Kidney capillary endothelial cell (primary cell): ENCODE results near the gene RTBDN.

Experiments
- DNase-seq: peaks from one replicate; pipeline ENCODE4 v3.0.0-alpha.2; 2018; ENCODE audit warnings: low spot score

RTBDN gene

DNA sequence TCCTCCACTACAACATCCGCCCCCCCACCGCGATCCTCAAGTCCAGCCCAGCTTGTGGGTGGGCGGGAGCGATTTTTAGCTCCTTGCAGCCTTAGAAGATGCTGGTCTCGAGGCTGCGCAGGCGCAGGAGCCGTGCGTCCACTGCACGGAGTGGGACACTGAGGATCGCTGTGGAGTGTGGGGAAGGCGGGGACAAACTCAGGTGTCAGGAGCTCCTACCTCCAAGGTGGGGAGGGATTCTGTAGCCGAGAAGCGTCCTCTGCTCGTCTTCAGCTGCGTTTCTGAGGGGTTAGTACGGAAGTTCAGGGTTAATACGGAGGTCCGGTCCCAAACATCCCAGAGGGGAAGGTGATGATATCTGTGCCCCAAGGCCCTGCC is at the start of gene RTBDN:
TSS of gene RTBDN (minus strand) at position 14 of the 378 bp plus-strand sequence. CDS start 4,600 bp downstream, outside the sequence.
- no peak for DNase-seq

DNA sequence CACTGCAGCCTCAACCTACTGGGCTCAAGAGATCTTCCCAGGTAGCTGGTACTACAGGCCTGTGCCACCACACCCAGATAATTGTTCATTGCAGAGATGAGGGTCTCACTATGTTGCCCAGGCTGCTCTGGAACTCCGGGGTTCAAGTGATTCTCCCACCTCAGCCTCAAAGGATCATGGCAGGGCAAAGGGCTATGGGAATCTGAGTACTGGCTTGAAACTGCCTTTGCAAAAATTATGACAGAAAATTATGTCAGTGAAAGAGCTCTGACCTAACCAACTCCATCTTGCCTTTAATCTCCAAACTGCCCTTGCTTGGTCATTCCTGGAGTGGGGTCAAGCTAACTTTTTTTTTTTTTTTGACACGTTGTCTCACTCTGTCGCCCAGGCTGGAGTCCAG is 48.2 kb upstream of the RTBDN start:
- DNase-seq = no peak

DNA sequence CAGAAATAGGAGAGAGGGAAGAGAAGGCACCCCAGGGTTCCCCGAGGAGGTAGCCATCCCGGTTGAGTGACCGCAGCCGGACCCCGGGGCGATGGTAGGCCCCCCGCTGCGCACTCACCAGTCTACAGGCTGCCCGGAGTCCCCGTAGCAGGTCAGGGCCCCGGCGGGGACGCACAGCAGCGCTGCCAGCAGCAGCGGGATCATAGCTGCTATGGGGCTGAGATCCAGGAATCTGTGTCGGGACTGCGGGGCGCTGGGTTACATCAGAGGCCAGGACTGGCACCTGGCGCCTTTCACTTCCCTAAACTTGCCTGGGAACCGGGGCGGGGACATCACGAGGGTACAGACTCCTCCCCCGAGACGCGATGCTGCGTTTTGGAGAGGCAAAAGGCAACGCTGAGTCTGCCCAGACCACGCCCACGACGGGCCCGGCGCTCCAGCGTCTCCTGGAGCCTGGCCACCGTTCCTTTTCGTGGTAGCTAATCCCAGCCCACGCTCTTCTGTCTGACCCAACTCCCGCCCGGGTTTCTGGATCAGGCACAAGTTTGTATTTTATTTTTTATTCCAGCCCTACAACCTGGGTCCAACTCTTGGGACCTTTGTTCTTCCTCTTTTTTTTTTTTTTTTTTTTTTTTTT is 46.9 kb upstream of the RTBDN start, which contains the start of gene DNASE2:
TSS of gene DNASE2 (minus strand) at position 278 of the 637 bp plus-strand sequence. CDS start at position 204, 74 bp downstream.
- DNase-seq = peak; percentile 42

DNA sequence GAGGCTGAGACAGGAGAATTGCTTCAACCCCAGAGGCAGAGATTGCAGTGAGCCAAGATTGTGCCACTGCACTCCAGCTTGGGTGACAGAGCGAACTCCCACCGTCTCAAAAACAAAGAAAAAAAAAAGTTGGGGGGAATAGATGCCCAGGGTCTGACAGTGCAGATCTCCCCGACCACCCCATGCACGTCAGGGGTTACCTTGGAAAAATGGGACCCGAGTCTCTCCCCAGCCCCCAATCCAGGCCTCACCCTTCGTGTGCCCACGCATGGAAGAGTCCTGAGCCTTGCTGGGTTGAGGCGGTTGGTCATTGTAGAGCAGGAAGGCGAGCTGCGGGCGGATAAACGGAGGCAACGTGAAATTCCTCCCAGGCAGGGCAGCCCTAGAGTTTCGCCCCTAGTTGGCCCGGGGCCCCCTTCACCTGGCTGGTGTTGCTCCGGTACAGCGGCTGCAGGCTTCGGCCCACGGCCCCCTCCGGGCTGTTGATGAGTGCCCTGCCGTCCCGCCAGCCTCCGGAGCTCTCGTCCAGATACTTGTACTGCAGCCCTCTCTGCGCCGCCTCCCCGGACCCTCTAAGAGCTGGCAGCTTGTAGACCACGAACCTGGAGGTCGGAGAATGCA is 46.3 kb upstream of the RTBDN start:
- no peak for DNase-seq

DNA sequence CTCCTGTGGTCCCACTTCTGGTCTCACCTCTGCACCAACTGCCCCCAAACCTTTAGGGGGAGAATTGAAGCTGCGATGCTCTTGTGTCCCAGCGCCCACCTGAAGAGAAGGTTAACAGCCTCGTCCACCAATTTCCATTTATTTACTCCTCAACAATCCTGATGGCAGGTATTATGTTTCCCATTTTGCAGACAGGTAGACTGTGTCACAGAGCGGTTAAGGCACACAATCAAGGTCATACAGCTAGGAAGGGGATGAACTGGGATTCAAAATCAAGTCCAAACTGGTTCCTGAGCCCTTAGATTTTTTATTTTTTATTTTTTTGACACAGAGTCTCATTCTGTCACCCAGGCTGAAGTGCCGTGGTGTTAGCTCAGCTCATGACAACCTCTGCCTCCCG is 40.7 kb upstream of the RTBDN start:
- DNase-seq = no peak

DNA sequence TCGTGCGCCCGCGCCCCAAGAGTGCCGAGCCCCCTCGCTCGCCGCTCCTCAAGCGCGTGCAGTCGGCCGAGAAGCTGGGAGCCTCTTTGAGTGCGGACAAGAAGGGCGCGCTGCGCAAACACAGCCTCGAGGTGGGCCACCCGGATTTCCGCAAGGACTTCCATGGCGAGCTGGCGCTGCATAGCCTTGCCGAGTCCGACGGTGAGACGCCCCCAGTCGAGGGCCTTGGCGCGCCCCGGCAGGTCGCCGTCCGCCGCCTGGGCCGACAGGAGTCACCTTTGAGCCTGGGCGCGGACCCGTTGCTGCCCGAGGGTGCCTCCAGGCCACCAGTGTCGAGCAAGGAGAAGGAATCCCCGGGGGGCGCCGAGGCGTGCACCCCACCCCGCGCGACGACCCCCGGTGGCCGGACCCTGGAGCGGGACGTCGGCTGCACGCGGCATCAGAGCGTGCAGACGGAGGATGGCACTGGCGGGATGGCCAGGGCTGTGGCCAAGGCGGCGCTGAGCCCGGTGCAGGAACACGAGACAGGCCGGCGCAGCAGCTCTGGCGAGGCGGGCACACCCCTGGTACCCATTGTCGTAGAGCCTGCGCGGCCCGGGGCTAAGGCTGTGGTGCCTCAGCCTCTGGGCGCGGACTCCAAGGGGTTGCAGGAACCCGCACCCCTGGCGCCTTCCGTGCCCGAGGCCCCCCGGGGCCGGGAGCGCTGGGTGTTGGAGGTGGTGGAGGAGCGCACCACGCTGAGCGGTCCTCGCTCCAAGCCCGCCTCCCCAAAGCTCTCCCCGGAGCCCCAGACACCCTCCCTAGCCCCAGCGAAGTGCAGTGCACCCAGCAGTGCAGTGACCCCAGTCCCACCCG is 39.7 kb upstream of the RTBDN start:
- DNase-seq = no peak

DNA sequence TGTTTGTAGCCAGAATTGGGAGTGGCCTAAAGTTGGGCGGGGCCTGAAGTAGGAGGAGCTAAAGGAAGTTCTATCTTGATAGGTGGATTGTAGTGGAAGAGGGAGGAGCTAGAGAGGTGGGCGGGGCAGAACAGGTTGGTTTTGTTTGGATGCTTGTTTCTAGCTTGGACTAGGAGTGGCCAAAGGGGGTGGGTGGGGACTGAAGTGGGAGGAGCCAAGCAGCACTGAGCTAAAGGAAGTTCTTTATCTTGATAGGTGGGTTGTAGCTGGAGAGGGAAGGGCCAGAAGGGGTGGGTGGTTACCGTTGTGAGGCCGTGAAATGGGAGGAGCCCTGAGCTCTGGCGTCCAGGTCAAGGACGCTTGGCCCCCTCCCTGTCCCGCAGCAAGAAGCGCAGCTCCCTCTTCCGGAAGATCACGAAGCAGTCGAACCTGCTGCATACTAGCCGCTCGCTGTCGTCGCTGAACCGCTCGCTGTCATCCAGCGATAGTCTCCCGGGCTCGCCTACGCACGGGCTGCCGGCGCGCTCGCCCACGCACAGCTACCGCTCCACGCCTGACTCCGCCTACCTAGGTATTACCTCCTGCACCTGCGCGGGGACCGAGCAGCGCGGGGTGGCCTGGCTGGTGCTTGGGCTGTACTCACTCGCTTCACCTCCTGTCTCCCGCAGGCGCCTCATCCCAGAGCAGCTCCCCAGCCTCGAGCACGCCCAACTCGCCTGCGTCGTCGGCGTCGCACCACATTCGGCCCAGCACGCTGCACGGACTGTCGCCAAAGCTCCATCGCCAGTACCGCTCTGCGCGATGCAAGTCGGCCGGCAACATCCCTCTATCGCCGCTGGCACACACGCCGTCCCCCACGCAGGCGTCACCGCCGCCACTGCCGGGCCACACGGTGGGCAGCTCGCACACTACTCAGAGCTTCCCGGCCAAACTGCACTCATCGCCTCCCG is 38.8 kb upstream of the RTBDN start:
- DNase-seq = peak; percentile 38

DNA sequence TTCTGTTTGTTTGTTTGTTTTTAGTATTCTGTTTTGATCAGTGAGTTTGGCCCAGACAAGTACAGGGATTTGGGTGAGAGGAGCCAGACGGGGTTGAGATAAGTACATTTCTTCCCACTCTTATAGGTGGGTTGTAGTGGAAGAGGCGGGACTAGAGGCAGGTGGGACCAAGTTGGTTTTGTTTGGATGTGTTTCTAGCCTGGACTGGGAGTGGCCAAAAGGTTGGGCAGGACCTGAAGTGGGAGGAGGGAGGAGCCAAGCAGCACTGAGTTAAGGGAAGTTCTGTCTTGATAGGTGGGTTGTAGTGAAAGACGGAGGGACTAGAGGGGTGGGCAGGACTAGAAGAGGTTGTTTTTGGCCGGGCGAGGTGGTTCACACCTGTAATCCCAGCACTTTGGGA is 37.9 kb upstream of the RTBDN start:
- DNase-seq = no peak

DNA sequence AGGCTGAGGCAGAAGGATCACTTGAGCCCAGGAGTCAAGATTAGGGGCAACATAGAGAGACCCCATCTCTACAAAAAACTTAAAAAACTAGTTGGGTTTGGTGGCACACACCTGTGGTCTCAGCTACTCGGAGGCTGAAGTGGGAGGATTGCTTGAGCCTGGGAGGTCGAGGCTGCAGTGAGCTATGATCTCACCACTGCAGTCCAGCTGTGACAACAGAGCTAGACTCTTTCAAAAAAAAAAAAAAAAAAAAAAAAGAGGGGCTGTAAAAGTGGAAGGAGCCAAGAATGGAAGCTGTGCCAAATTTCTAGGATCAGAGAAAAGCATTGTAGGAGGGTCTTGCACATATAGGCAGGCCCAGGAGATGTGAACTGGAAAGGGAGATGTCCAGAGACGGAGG is 37.3 kb upstream of the RTBDN start:
- no peak for DNase-seq

DNA sequence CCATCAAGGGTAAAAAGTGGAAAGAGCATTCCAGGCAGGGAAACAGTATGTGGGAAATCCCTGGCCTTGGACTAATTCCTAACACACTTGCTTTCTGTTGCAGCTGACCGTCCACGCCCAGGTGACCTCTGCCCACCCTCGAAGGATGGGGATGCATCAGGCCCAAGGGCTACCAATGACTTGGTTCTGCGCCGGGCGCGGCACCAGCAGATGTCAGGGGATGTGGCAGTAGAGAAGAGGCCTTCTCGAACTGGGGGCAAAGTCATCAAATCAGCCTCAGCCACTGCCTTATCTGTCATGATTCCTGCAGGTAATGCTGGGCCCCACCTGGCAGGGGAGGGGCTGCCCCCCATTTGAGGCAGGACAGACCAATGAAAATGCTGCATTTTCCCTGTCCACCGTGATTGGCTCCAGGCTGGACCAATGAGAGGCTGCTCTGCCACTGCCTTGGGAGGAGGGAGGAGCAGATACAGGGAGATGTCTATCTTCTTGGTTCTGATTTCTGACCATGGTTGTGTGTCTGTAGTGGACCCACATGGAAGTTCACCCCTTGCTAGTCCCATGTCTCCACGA is 34.2 kb upstream of the RTBDN start:
- DNase-seq = no peak

DNA sequence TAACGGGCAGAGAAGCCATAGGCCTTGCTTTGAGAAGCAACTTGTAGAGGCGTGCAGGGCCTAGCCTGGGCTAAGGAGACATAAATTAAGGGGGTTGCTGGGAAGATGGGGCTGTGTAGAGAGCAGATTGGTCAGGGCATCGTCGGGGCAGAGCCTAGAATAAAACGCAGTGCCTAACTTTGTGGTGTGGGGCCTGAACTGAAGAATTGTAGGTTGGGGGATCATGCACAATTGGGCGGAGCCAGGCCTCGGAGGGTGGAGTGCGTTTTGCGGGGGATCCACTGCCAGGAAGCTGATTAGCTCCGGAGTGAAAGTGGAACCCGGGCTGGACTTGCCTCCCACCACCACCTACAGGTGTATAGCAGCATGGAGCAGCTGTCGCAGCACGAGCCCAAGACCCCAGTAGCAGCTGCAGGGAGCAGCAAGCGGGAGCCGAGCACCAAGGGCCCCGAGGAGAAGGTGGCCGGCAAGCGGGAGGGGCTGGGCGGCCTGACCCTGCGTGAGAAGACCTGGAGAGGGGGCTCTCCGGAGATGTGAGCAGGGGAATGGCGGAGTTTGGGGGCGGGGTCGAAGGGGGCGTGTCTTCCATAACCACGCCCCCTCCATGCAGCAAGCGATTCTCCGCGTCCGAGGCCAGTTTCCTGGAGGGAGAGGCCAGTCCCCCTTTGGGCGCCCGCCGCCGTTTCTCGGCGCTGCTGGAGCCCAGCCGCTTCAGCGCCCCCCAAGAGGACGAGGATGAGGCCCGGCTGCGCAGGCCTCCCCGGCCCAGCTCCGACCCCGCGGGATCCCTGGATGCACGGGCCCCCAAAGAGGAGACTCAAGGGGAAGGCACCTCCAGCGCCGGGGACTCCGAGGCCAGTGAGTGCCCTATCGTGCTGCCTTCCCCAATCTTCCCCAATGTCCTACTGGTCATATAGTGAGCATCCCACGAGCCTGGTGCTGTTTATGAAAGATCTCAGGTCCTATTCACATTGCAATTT is 33.0 kb upstream of the RTBDN start:
- DNase-seq = peak; percentile 41

DNA sequence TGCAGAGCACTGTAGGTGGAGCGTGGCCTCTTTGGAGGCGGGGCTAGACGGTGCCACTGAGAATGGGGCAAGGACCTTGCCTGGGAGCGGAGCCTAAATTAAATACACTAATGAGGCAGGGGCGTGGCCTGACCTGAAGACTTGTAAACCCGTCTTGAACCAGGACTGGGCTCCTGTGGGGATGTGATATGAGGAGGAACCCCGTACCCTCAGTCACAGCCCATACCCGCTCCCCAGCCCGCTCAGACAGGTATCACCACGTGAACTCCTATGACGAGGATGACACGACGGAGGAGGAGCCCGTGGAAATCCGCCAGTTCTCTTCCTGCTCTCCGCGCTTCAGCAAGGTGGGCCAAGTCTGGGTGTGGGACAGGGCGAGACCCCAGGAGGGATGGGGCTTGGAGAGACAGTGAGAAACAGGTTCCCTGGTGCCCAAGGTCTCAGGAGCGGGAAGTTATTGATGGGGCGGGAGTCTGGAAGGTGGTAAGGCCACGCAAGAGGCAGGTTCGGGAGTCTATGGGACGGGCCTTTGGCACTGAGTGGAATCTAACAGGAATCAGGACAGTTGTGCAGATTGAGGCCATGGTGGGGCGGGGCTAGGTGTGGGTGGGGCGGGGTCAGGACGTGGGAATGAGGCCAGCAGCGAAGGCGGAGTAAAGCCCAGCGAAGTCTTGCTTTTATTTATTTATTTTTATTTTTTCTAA is 32.2 kb upstream of the RTBDN start:
- DNase-seq = no peak

DNA sequence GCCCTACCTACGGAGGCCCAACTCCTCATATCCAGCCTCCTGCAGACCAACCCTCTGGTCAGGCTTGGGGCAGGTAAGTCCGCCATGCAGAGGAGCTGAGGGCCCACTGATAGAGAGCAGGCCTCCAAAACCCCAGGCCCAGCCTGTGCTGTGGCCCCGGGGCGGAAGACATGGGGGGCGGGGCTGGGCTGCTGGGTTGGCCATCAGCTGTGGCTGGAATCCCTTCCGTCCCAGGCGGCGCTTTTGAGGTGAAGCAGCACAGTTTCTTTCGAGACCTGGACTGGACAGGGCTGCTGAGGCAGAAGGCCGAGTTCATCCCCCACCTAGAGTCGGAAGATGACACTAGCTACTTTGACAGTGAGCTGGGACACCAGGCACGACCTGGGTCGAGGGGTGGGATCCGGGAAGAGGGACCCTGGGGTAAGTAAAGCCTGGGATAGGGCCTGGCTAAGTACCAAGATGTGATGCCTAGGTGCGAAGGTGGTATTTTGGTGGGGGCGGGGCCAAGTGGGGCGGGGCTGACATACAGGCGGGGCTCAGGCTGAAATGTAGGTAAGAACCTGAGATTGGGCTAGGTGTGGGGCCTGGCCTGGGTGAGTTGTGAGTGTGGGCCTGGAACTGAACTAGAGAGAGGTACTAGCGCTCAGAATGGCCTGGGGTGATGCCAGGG is 31.5 kb upstream of the RTBDN start:
- no peak for DNase-seq

DNA sequence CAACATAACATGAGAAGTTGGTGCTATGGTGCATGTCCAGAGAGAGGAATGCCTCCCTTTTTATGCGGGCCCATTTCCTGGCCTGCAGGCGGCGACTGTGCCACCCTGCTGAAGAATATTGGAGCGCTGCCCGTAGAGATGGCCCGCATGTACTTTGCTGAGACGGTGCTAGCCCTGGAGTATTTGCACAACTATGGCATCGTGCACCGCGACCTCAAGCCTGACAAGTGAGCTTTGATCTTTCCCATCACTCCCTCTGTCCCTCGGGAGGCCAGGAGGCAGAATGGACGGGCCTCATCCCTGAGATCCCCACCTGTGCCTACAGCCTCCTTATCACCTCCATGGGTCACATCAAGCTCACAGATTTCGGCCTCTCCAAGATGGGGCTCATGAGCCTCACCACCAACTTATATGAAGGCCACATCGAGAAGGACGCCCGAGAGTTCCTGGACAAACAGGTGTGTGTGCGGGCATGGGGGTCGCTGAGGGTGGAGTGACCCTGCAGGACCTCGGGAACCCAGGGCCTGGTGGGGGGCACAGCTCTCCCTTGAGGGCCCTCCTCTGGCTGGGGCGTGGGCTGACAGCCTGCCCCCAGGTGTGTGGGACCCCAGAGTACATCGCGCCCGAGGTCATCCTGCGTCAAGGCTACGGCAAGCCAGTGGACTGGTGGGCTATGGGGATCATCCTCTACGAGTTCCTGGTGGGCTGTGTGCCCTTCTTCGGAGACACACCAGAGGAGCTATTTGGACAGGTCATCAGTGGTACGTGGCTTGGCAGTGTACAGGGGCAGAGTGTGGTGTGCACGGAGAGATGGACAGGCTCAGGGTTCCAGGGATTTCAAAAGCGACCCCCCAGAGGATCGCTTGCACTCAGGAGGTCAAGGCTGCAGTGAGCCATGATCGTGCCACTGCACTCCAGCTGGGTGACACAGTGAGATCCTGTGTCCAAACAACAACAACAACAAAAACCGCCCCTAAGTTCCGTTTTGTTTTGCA is 30.6 kb upstream of the RTBDN start:
- DNase-seq = no peak

DNA sequence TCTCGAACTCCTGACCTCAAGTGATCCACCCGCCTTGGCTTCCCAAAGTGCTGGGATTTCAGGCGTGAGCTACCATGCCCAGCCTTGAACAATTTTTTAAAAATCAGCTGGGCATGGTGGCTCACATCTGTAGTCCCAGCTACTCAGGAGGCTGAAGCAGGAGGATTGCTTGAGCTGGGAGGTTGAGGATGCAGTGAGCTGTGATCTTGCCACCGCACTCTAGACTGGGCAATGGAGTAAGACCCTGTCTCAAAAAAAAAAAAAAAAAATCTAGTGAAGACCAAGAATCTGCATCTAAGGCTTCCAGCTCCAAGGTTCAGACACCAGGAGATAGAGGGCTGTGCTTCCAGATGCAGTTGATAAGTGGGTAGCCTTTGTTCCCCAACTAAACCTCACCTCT is 29.8 kb upstream of the RTBDN start:
- no peak for DNase-seq

DNA sequence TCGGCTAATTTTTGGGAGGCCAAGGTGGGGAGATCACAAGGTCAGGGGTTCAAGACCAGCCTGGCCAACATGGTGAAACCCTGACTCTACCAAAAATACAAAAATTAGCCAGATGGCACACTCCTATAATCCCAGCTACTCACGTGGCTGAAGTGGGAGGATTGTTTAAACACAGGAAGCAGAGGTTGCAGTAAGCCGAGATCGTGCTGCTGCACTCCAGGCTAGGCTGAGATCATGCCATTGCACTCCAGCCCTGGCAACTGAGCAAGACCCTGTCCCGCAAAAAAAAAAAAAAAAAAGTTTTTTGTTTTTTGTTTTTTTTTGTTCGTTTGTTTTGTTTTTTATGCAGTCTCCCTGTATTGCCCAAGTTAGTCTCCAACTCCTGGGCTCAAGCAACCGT is 25.2 kb upstream of the RTBDN start:
- DNase-seq = no peak

DNA sequence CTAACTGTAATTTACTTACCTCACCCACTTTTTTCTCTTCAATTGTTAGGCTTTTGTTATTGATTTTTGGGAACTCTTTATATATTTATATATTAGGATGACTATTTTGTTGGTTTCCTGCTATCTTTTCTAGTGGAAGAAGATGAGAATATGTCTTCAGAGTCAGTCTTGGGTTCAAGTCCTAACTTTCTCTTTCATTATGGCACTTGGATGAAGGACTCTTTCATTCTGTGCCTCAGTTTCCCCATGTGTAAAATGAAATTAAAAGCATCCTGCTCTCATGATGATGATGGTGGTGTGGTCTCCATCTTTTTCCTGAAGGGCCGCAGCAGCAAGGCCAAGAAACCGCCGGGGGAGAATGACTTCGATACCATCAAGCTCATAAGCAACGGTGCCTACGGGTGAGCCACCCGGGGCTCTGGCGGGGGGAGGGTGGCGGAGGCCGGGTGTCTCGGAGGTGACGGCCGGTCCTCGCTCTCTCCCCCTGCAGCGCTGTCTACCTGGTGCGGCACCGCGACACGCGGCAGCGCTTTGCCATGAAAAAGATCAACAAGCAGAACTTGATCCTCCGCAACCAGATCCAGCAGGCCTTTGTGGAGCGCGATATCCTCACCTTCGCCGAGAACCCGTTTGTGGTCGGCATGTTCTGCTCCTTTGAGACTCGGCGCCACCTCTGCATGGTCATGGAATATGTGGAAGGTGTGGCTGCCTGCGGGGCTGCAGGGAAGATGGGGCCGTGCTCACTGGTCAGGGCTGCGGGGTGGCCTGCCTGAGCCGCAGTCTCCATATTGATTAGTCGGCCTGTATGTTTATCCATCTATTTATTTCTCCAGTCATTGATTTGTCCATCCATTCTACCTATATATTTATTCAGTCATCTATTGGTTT is 23.9 kb upstream of the RTBDN start:
- no peak for DNase-seq
